T-helper 2 cell treated with Interferon-gamma antibody and Interleukin-4, amounts not matched to agents 5 μg/mL and 100 μg/mL, for 36 hours (primary cell): ENCODE measurements around the gene ABCD1.
A peak's percentile ranks its signal among the peaks of the same experiment; 100 is the strongest.

Experiments
- DNase-seq: peaks from one replicate; pipeline ENCODE4 v3.0.0; 2021; ENCODE audit warnings: low spot score
- H3K27ac Mint-ChIP-seq: one replicate; pipeline ENCODE4 v1.8.0; 2021; ENCODE audit warnings: mild to moderate bottlenecking, mixed read lengths
- H3K27me3 Mint-ChIP-seq: one replicate; pipeline ENCODE4 v1.8.0; 2021; ENCODE audit warnings: low read depth, mixed read lengths
- H3K36me3 Mint-ChIP-seq: one replicate; pipeline ENCODE4 v1.8.0; 2021; ENCODE audit warnings: low read depth, mixed read lengths
- H3K4me1 Mint-ChIP-seq: one replicate; pipeline ENCODE4 v1.8.0; 2021; ENCODE audit warnings: low read depth, mixed read lengths
- H3K4me3 Mint-ChIP-seq: one replicate; pipeline ENCODE4 v1.8.0; 2022; ENCODE audit warnings: mild to moderate bottlenecking, moderate library complexity, mixed read lengths
- H3K9me3 Mint-ChIP-seq: one replicate; pipeline ENCODE4 v1.8.0; 2021; ENCODE audit warnings: mixed read lengths

ABCD1 gene

DNA sequence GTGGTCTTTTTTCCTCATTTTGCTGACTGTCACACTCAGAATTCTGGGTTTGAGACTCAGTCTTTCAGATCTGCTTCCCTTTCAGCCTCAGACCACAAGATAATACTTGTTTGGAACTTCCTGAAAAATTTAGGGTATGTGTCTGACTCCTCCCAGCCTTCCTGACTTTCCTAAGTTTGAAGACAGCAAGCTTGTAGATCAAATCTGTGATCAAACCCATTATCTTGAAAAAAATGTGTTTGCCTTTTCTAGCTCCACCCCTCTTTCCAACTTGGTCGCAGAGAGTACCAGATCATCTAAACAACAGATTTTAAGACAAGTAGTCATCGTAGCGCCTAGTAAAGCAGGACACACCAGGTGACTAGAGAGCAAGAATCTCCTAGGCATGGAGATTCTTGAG, 10.4 kb upstream of the ABCD1 start:
- Mint-ChIP-seq H3K27ac (no peak overlapping the region), H3K27me3 (no peaks in the 10 kb centered on the region), H3K4me1 (no peaks in the 10 kb centered on the region), H3K9me3 (no peaks in the 10 kb centered on the region), H3K36me3 (peaks cover 27% of the 10 kb centered on the region), H3K4me3 (no peak overlapping the region)
- DNase-seq = no peak

DNA sequence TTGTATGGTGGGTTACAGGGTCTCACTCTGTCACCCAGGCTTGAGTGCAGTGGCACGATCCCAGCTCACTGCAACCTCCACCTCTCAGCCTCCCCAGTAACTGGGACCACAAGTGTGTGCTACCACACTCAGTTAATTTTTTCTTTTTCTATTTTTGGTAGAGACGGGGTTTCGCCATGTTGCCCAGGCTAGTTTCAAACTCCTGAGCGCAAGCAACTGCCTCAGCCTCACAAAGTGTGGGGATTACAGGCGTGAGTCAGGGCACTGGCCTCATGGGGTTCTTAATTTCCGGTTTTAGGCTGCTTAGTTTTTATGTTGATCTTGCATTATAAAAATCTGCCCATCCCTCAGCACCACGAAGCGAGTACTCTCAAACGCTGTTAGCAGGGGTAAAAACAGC, 7.2 kb upstream of the ABCD1 start:
- Mint-ChIP-seq H3K27me3 (no peaks in the 10 kb centered on the region), H3K36me3 (peaks cover 33% of the 10 kb centered on the region), H3K9me3 (no peaks in the 10 kb centered on the region), H3K4me1 (peaks cover 6% of the 10 kb centered on the region), H3K4me3 (no peak overlapping the region), H3K27ac (no peak overlapping the region)
- no peak for DNase-seq

GRCh38 chrX:153719238-153719637, 5.4 kb upstream of the ABCD1 start:
- H3K27me3 Mint-ChIP-seq = no peaks in the 10 kb centered on the region
- DNase-seq = no peak
- peaks cover 28% of the 10 kb centered on the region for H3K36me3 Mint-ChIP-seq
- H3K9me3 Mint-ChIP-seq = no peaks in the 10 kb centered on the region
- H3K27ac Mint-ChIP-seq = no peak overlapping the region
- peaks cover 8% of the 10 kb centered on the region for H3K4me1 Mint-ChIP-seq
- no peak overlapping the region for H3K4me3 Mint-ChIP-seq

DNA sequence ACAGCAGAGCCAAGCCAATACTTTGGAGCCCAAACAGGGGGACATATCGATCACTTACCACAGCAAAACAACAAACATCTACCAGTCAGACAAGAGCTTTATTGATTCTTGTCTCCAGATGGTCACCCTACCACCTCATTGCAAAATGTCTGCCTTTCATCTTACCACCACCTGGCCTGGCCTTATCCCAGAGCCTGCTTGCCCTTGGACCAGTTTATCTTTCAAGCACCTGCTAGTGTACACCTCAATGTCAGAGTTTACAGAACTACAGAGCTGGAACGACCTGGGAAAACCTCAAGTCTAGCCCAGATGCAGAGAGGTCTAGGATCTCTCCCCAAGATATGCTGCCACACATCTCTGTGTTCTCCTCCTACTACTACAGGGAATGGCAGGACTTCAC, 5.0 kb upstream of the ABCD1 start:
- Mint-ChIP-seq H3K9me3 (no peaks in the 10 kb centered on the region), H3K4me3 (no peak overlapping the region), H3K36me3 (peaks cover 27% of the 10 kb centered on the region), H3K4me1 (peaks cover 8% of the 10 kb centered on the region), H3K27ac (no peak overlapping the region), H3K27me3 (no peaks in the 10 kb centered on the region)
- DNase-seq = no peak

DNA sequence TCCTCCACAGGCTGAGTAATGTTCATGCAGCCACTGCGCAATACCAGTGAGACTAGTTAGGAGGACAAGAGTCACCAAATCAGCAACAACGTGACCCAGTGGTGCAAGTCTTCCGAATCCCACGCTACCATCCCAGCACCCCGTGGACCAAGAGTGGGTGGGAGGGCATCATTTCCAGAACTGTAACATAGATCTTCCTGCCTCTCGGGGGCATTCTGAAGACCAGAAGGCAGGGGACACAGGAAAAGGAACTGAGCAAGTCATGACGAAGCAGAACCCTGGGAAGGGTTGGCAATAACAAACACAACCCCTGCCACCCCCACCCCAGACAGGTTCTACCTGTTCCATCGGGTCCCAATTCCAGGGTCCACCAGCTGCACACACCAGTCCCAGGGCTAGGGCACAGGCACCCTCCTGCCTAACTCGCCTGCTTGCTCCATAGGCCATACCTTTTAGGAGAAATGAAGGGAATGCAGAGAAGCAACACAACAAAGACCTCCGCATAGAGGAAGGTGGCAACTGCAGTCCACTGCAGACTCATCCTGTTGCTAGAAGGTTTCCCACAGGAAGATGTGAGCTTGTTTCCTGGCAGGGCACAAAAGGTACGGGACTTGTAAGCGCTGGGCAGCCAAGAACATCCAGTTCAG, 1.8 kb upstream of the ABCD1 start:
- no peak for DNase-seq
- Mint-ChIP-seq H3K27me3 (no peaks in the 10 kb centered on the region), H3K4me1 (peaks cover 16% of the 10 kb centered on the region), H3K9me3 (no peaks in the 10 kb centered on the region), H3K4me3 (peak overlapping the region; percentile 88), H3K36me3 (peaks cover 25% of the 10 kb centered on the region), H3K27ac (peak overlapping the region; percentile 72)

DNA sequence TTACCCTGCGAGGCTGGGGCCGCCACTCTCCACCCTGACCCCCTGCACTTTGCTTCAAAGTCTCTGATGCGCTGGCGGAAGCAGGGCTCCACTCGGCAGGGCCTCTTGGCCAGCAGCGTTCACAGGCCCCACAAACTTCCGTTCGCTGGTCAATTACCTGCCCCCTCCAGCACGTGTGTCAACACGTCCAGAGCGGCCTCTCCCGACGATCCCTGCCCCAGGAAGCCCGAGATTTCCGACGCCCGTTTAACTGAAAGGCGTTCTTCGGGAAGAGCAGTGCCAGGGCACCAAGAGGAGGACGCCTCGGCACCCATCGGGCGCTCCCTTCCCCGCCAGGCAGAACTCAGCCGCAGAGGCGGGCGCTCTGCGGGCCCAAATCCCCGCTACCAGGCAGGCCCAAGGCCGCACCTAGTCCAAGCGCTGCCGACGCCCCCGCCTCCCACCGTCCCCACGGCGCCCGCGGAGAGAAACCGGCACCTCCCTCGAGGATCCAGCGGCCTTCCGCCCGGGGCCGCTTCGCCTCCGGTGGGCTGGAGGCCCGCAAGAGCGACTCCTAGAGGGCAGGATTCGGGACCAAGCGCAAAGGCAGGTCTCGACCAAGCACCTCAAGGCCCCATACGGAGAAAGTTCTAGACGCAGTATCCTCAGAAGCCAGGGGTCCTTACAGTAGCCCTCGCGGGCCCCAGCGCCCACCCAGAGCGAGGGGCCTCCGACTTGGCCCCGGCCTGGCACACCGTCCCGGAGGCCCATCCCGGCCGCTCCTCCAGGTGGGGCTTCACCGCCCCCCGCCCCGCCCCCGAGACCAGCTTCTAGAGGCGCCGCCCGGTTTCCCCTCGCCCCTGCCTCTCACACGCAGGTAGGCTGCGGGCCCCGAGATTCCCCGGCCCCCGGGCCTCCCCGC, 1.1 kb upstream of the ABCD1 start:
- peak; percentile 55 for DNase-seq
- Mint-ChIP-seq H3K4me1 (peaks cover 16% of the 10 kb centered on the region), H3K9me3 (no peaks in the 10 kb centered on the region), H3K27me3 (no peaks in the 10 kb centered on the region), H3K36me3 (peaks cover 24% of the 10 kb centered on the region), H3K4me3 (peak overlapping the region; percentile 88), H3K27ac (peak overlapping the region; percentile 76)

GRCh38 chrX:153725039-153725831, 579 bp downstream of the ABCD1 start:
- DNase-seq = no peak
- peaks cover 17% of the 10 kb centered on the region for H3K36me3 Mint-ChIP-seq
- no peaks in the 10 kb centered on the region for H3K9me3 Mint-ChIP-seq
- H3K27ac Mint-ChIP-seq = no peak overlapping the region
- H3K4me1 Mint-ChIP-seq = peaks cover 16% of the 10 kb centered on the region
- peak overlapping the region; percentile 60 for H3K4me3 Mint-ChIP-seq
- H3K27me3 Mint-ChIP-seq = no peaks in the 10 kb centered on the region

- Mint-ChIP-seq H3K4me1 (peaks cover 19% of the 10 kb centered on the region), H3K27me3 (no peaks in the 10 kb centered on the region), H3K36me3 (peaks cover 15% of the 10 kb centered on the region), H3K9me3 (no peaks in the 10 kb centered on the region), H3K27ac (no peak overlapping the region), H3K4me3 (peak overlapping the region; percentile 50)
- DNase-seq = no peak
Measured at GRCh38 chrX:153725832-153726285, 1.2 kb downstream of the ABCD1 start.

- peaks cover 23% of the 10 kb centered on the region for H3K4me1 Mint-ChIP-seq
- H3K27me3 Mint-ChIP-seq = no peaks in the 10 kb centered on the region
- H3K27ac Mint-ChIP-seq = peak overlapping the region; percentile 60
- DNase-seq = peak; percentile 12
- peak overlapping the region; percentile 65 for H3K4me3 Mint-ChIP-seq
- H3K36me3 Mint-ChIP-seq = peaks cover 20% of the 10 kb centered on the region
- H3K9me3 Mint-ChIP-seq = peaks cover 5% of the 10 kb centered on the region
Measured at GRCh38 chrX:153726286-153727122, 1.8 kb downstream of the ABCD1 start.

DNA sequence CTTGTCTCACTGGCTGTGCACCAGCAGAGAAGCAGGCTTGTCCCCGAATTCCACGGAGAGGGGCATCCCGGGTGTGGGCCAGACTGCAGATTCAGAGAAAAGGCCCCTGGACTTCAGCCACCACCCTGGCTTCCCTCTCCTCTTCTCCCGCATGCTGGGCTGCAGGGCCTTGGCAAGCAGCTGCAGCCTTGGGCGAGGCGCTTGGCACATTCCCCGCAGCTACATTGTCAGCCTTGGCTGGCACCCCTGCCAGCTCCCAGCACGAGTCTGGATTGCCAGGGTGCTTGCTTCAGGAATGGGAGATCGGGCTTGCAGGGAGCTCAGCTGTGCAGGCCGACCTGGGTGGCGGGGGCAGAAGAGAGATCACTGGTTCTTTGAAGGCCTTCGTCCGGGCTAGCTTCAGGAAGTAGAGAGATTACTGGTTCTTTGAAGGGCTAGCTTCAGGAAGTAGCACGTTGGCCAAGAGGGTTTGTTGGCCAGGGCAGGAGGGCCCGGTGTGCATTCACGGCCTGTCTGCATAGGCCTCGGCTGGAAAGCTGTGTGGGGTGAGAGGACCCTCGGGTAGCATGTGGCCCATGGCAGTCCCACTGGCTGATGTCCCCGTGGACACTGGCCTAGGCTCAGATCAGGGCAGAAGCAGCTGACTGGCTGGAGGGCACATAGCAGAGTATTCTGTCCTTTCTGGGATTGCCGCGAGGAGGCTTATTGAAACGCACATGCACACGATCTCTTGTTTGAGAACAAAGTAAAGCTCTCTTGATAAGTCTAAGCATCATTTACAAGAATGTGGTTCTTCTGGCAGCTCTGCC, 2.7 kb downstream of the ABCD1 start:
- Mint-ChIP-seq H3K27ac (peak overlapping the region; percentile 60), H3K36me3 (peaks cover 22% of the 10 kb centered on the region), H3K4me3 (peak overlapping the region; percentile 65), H3K27me3 (no peaks in the 10 kb centered on the region), H3K4me1 (peaks cover 22% of the 10 kb centered on the region), H3K9me3 (peaks cover 10% of the 10 kb centered on the region)
- DNase-seq = no peak

DNA sequence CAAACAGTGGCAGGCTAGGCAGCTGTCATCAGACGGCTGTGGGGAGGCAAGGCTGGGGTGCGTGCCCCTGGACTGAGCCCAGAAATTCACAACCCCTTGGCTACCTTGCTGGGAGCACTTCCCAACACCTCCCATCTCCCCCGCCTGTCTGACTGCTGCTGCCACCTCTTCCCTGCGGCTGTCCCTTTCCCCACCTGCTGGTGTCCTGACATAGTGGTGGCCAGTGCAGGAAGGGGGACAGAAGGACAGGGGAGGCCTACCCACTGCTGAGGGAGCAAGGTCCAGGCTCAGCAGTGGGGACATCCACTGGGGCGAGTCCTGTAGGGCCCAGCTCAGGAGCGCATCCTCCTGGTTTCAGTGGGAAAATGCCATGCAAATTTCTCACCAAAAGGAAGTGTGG, 3.4 kb downstream of the ABCD1 start:
- Mint-ChIP-seq H3K27ac (no peak overlapping the region), H3K9me3 (peaks cover 10% of the 10 kb centered on the region), H3K27me3 (no peaks in the 10 kb centered on the region), H3K4me3 (no peak overlapping the region), H3K36me3 (peaks cover 20% of the 10 kb centered on the region), H3K4me1 (peaks cover 20% of the 10 kb centered on the region)
- no peak for DNase-seq

GRCh38 chrX:153728951-153729631, 4.4 kb downstream of the ABCD1 start:
- H3K36me3 Mint-ChIP-seq = peaks cover 22% of the 10 kb centered on the region
- H3K4me1 Mint-ChIP-seq = peaks cover 20% of the 10 kb centered on the region
- peaks cover 10% of the 10 kb centered on the region for H3K9me3 Mint-ChIP-seq
- H3K27ac Mint-ChIP-seq = no peak overlapping the region
- H3K4me3 Mint-ChIP-seq = no peak overlapping the region
- H3K27me3 Mint-ChIP-seq = no peaks in the 10 kb centered on the region
- DNase-seq = no peak
